Measurements from ENCODE around the gene MEIS3.
A peak's percentile ranks its signal among the peaks of the same experiment; 100 is the strongest.

- TF ChIP-seq CTCF (conservative IDR thresholded peaks at IDR 0.05) = peak; percentile 98
- no peak for TF ChIP-seq EZH2 (IDR thresholded peaks at IDR 0.05; ENCODE audit: low read depth)
Measured at GRCh38 chr19:47436712-47437401, 17.5 kb upstream of the MEIS3 start.

Data from PC-9 (cell line).